Cerebellar nuclear complex (tissue), 1 donor: ENCODE results near the gene HELZ2.
"Not testable (repeated sequence)": the region's sequence is repeated elsewhere in the genome, so short reads cannot be mapped to it uniquely, and the experiment has no call there.

Experiments used
- DNase-seq, 2 experiments: peaks; one replicate each; lab custom pipeline; 2025; lab: John Stamatoyannopoulos, UW

The HELZ2 gene

GRCh38 chr20:63580796-63581461 lies 6.9 kb upstream of the HELZ2 start:
- DNase-seq, result no peak

- DNase-seq, result no peak
Measured at GRCh38 chr20:63579017-63579694, 5.1 kb upstream of the HELZ2 start.

DNA sequence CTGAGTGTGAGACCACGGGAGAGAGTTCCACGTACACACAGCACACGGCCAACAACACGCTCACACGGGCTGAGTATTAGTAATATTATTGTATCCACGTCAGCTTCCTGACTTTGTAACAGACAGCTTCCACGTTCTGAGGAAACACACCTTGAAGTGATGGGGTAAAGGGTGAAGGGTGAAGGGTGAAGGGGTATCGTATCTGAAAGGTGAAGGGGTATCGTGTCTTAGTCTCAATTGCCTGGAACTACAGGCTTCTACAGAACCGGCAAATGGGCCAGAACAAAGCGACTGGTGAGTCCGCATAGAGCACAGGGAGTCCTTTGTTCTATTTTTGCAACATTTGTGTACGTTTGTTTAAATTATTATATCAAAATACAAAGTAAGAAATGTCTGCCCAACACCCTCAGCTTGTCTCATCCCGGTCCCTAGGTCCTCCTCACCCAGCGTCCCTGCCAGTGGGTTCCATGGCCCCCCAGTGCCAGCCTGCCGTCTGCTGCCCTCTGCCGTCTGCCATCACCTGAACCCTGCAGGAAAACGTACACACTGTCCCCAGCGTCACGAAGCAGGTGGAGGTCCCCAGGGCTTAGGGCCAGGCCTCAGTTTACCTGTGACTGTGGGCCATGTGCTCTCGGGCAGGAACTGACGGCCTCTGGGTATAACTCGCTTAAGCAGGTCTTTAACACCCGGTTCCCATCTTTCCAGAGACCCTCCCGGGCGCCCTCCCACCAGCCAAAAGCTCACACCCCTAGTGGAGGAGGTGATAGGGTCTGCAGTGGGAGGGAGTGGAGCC lies 4.4 kb upstream of the HELZ2 start:
- DNase-seq, result no peak

DNA sequence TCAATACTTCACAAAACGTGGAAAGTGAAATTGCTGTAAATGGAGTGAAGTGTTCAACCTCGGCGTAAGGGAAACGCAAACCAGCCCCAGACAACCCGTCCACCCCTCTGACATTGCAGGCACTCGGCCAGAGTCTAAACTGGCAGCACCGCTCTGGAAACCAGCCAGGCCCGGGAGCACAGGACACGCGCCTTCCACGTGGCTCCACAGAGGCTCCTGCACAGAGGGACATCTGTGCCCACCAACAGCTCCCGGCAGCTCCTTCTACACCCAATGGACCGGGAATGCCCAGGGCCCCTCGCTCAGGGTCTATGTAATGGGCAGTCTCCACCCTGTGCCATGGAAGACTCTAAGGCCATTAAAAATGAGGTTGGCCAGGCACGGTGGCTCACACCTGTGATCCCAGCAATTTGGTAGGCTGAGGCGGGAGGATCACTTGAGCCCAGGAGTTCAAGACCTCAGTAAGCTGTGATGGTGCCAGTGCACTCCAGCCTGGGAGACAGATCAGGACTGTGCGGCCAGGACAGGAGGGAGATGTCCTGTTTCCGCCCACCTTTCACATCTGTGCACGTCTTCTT lies 3.4 kb upstream of the HELZ2 start:
- DNase-seq, result peak in 1 of 2 experiments; percentile 5

DNA sequence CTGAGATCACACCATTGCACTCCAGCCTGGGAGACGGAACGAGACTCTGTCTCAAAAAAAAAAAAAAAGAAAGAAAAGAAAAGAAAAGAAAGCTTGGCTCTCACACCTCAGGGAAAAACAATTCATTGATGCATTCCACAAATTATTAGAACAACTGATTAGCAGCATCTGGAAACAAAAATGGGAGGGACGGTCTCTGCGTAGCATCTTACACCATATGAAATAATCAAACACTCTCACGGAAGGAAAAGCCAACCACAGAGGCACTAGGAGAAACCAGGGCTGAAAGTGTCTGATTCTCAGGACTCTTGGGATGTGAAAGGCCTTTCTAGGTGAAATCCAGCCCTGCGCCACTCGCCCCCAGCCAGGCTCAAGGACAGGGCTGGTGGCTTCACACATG lies 2.3 kb upstream of the HELZ2 start:
- no peak for DNase-seq

GRCh38 chr20:63574829-63575743 lies 1.0 kb upstream of the HELZ2 start:
- no peak for DNase-seq

DNA sequence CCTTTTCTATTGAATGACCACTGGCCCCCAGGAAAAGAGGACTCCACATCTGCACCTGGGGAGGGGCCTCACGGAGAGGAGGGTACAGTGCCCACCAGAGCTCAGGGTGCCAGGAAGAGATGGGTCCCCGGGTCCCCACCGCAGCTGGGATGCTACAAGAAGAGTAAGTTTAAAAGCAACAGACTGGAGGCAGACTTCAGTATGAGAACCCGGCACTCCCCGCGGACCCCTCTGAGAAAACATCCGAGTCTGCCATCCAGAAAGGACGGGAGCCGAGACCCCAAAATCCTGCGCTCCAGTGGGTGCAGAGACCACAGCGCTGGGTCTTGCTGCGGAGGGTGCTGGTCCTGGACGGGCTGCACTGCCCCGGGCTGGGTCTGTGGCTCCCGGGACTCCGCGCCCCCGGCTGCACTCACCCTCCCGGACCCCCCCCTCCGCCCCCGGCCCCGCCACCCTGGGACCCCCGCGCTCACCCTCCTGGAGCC lies 350 bp downstream of the HELZ2 start:
- DNase-seq, result no peak

GRCh38 chr20:63572788-63573646 lies 1.0 kb downstream of the HELZ2 start:
- DNase-seq, result no peak

DNA sequence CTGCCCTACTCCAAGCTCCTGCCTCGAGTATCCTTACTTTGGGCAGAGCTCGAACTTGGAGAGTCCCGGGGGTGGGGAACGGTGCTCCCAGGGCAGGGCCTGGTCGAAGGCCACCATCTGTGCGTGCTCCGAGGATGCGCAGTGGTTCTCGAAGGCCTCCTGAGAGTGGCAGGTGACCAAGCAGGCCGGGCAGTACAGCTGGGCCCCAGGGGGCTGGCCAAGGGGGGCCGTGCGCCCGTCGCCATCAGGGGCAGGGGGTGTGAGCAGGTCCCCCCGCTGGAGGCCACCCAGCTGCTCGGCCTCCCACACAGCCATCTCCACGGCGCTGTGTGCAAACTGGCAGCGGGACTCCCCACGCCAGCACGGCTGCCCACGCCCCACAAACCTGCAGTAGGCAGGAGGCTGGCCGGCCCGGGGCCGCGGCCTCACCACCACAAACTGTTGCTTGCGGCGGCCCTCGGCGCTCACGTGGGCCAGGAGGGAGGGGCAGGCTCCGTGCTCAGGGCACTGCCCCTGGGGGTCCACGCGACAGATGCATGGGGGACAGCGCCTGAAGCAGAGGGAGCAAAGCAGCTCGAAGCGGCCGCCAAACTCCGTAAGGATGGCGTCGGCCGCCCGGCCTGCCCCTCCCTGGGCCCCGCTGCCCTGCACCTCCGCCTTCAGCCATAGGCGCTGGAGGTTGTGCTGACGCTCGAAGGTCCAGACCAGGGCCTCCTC lies 1.8 kb downstream of the HELZ2 start:
- DNase-seq, result no peak

- not testable (repeated sequence) for DNase-seq
Measured at GRCh38 chr20:63571087-63571478, 3.0 kb downstream of the HELZ2 start.

DNA sequence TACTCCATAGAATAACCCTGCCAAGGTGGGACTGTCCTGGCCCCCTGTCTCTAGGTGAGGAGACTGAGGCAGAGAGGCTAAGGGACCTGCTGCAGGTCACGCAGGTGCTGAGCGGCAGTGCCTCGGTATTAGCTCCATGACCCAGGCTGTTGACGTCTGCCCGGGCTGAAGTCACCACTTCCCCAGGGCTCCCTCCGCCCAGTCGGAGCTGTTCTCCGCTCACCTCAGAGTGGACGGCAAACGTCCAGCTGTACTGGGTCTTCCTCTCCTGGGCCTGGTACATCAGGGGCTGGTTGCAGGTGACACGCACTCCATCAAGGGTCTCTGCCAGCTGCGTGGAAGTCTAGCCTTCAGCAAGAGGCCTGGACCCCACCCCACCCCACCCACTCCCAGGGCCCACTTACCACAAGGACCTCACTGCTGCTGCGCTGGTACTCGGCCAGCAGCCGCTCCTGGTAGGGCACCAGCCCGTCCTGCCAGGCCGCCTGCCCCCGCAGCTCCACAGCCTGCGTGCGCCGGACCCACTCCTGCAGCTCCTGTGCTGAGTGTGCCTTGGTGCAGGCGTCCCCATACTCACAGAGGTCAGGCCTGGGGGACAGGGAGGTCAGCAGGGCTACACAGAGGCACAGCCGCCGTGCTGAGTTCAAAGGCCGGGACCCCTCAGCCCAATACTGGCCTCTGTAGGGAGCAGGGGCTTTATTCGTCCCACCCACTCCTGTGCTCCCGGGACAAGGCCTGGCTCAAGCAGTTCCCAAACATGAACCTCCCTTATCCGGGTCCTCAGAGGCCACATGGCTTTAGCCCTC lies 3.6 kb downstream of the HELZ2 start:
- DNase-seq, result no peak

DNA sequence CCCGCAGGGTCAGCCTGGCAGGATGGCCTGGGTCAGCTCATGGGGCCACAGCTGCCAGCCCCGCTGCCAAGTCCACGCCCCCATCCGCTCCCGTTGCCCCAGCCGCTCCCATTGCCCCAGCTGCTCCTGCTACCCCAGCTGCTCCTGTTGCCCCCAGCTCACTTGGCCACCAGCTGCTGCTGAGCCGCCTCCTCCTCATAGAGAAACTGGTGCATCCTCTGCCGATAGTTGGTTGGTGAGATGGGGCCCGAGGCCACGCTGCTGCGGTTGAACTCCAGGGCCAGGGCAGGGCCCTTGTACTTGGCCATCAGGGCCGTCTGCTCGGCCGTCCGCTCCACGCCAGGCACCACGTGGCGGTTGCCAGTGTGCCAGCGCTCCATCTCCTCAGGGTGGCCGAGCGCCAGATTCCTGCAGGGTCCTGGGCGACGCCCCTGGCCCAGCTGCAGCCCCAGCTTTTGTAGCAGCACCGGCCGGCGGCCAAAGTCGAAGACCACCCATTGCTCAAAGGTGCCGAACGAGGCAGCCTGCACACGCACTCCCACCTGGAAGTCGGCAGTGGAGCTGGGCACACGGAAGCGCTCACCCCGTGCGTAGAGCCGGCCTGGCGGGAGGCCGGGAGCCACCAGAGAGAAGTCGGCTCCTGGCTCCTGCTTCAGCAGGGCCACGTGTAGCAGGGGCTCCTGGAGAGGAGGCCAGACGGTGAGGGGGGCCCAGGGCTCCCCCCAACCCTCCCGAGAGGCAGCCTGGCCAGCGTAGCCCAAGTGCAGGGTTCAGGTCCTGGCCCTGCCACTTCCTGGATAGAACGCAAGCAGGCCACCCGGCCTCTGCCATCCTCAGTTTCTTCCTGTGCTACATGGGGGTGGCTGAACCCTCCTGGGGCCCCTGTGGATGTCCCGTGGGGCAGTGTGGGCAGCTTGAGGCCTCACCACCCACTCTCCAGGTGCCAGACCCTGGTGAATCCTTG lies 4.8 kb downstream of the HELZ2 start:
- DNase-seq, result no peak

GRCh38 chr20:63568170-63568981 lies 5.7 kb downstream of the HELZ2 start:
- DNase-seq, result no peak

GRCh38 chr20:63567386-63568169 lies 6.5 kb downstream of the HELZ2 start:
- no peak for DNase-seq

- DNase-seq, result no peak
Measured at GRCh38 chr20:63567136-63567385, 7.0 kb downstream of the HELZ2 start.

- no peak for DNase-seq
Measured at GRCh38 chr20:63566395-63567135, 7.5 kb downstream of the HELZ2 start.
